WTC11 (cell line): ENCODE results near the gene PRKG2.

Source experiments
- AFF4 ChIP-seq: sonication (generic); formaldehyde crosslinking; IDR thresholded peaks from 2 replicates; pipeline ENCODE4 v1.8.1; 2023; ENCODE audit warnings: mild to moderate bottlenecking, missing genetic modification reagents, borderline replicate concordance
- JUN ChIP-seq: sonication (generic); formaldehyde crosslinking; IDR thresholded peaks from 2 replicates; pipeline ENCODE4 v1.8.0; 2023; ENCODE audit warnings: mild to moderate bottlenecking, missing genetic modification reagents
- MAX ChIP-seq: sonication (generic); formaldehyde crosslinking; IDR thresholded peaks from 2 replicates; pipeline ENCODE4 v1.8.0; 2022; ENCODE audit warnings: mild to moderate bottlenecking, missing genetic modification reagents
- SP1 ChIP-seq: sonication (generic); formaldehyde crosslinking; conservative IDR thresholded peaks from 2 replicates; pipeline ENCODE4 v1.8.1; 2022; ENCODE audit warnings: missing genetic modification reagents
- USF1 ChIP-seq: sonication (generic); formaldehyde crosslinking; IDR thresholded peaks from 2 replicates; pipeline ENCODE4 v1.8.0; 2022; ENCODE audit warnings: mild to moderate bottlenecking, missing genetic modification reagents
- USF2 ChIP-seq: sonication (generic); formaldehyde crosslinking; IDR thresholded peaks from 2 replicates; pipeline ENCODE4 v1.8.1; 2023; ENCODE audit warnings: mild to moderate bottlenecking, missing genetic modification reagents, moderate library complexity
- TF ChIP-seq, protein P1 (sequence below): fragments of 200-600 bp; IDR thresholded peaks from 2 replicates; pipeline ENCODE4 v1.8.0; 2022; ENCODE audit warnings: antibody characterized with exemption
- TF ChIP-seq, protein P2 (sequence below): sonication (generic); formaldehyde crosslinking; IDR thresholded peaks from 2 replicates; pipeline ENCODE4 v1.8.0; 2023; ENCODE audit warnings: missing genetic modification reagents

- TF ChIP-seq, protein P1, sequence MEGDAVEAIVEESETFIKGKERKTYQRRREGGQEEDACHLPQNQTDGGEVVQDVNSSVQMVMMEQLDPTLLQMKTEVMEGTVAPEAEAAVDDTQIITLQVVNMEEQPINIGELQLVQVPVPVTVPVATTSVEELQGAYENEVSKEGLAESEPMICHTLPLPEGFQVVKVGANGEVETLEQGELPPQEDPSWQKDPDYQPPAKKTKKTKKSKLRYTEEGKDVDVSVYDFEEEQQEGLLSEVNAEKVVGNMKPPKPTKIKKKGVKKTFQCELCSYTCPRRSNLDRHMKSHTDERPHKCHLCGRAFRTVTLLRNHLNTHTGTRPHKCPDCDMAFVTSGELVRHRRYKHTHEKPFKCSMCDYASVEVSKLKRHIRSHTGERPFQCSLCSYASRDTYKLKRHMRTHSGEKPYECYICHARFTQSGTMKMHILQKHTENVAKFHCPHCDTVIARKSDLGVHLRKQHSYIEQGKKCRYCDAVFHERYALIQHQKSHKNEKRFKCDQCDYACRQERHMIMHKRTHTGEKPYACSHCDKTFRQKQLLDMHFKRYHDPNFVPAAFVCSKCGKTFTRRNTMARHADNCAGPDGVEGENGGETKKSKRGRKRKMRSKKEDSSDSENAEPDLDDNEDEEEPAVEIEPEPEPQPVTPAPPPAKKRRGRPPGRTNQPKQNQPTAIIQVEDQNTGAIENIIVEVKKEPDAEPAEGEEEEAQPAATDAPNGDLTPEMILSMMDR = no peak
- no peak for TF ChIP-seq AFF4 (CRISPR knock-in tag)
- no peak for TF ChIP-seq SP1 (CRISPR knock-in tag)
- TF ChIP-seq USF1 (CRISPR knock-in tag) = no peak
- TF ChIP-seq, protein P2, sequence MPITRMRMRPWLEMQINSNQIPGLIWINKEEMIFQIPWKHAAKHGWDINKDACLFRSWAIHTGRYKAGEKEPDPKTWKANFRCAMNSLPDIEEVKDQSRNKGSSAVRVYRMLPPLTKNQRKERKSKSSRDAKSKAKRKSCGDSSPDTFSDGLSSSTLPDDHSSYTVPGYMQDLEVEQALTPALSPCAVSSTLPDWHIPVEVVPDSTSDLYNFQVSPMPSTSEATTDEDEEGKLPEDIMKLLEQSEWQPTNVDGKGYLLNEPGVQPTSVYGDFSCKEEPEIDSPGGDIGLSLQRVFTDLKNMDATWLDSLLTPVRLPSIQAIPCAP (CRISPR knock-in tag) = no peak
- no peak for TF ChIP-seq MAX (CRISPR knock-in tag)
- no peak for TF ChIP-seq JUN
- TF ChIP-seq USF2 (CRISPR knock-in tag) = no peak
These were observed 77.1 kb downstream of the PRKG2 start for GRCh38 chr4:81137894-81138293.
